Measurements from ENCODE around the gene METTL4.
A peak's percentile ranks its signal among the peaks of the same experiment; 100 is the strongest.

METTL4 gene

GRCh38 chr18:2554696-2555095 is 16.6 kb downstream of the METTL4 start:
- TF ChIP-seq TCF12 (IDR thresholded peaks at IDR 0.05; ENCODE audit: low read depth) (no peak), TEAD4 (IDR thresholded peaks at IDR 0.05) (no peak), EGR1 (IDR thresholded peaks at IDR 0.05) (no peak), REST (IDR thresholded peaks at IDR 0.05; ENCODE audit: low read depth) (no peak), TAF1 (IDR thresholded peaks at IDR 0.05; ENCODE audit: low read depth) (no peak), EP300 (IDR thresholded peaks at IDR 0.05; ENCODE audit: borderline replicate concordance) (no peak), RAD21 (IDR thresholded peaks at IDR 0.05; ENCODE audit: low read depth) (no peak), USF1 (IDR thresholded peaks at IDR 0.05) (no peak)

GRCh38 chr18:2551425-2551824 is 19.9 kb downstream of the METTL4 start:
- TF ChIP-seq EGR1 (IDR thresholded peaks at IDR 0.05) (no peak), FOXM1 (IDR thresholded peaks at IDR 0.05; ENCODE audit: borderline replicate concordance, low read depth) (no peak), CREB1 (IDR thresholded peaks at IDR 0.05; ENCODE audit: low read depth) (no peak), TAF1 (IDR thresholded peaks at IDR 0.05; ENCODE audit: low read depth) (no peak), REST (IDR thresholded peaks at IDR 0.05; ENCODE audit: low read depth) (no peak), NFIC (IDR thresholded peaks at IDR 0.05) (no peak), CEBPB (IDR thresholded peaks at IDR 0.05) (no peak), TCF12 (IDR thresholded peaks at IDR 0.05; ENCODE audit: low read depth) (no peak), TEAD4 (IDR thresholded peaks at IDR 0.05) (no peak), EP300 (IDR thresholded peaks at IDR 0.05; ENCODE audit: borderline replicate concordance) (no peak), ZBTB7A (IDR thresholded peaks at IDR 0.05; ENCODE audit: low read depth) (no peak), MAX (IDR thresholded peaks at IDR 0.05) (no peak), RAD21 (IDR thresholded peaks at IDR 0.05; ENCODE audit: low read depth) (no peak), USF1 (IDR thresholded peaks at IDR 0.05) (no peak), YY1 (IDR thresholded peaks at IDR 0.05; ENCODE audit: low read depth) (no peak)

- TF ChIP-seq TCF12 (IDR thresholded peaks at IDR 0.05; ENCODE audit: low read depth) (no peak), USF1 (IDR thresholded peaks at IDR 0.05) (no peak), CEBPB (IDR thresholded peaks at IDR 0.05) (no peak), CREB1 (IDR thresholded peaks at IDR 0.05; ENCODE audit: low read depth) (no peak), TAF1 (IDR thresholded peaks at IDR 0.05; ENCODE audit: low read depth) (no peak), RAD21 (IDR thresholded peaks at IDR 0.05; ENCODE audit: low read depth) (no peak), REST (IDR thresholded peaks at IDR 0.05; ENCODE audit: low read depth) (no peak), EGR1 (IDR thresholded peaks at IDR 0.05) (no peak), FOXM1 (IDR thresholded peaks at IDR 0.05; ENCODE audit: borderline replicate concordance, low read depth) (no peak), MAX (IDR thresholded peaks at IDR 0.05) (no peak), ZBTB7A (IDR thresholded peaks at IDR 0.05; ENCODE audit: low read depth) (no peak), TEAD4 (IDR thresholded peaks at IDR 0.05) (no peak)
These were observed 21.8 kb downstream of the METTL4 start for GRCh38 chr18:2549462-2549861.

GRCh38 chr18:2547477-2548087 is 23.7 kb downstream of the METTL4 start:
- TF ChIP-seq USF1 (IDR thresholded peaks at IDR 0.05) (no peak), RAD21 (IDR thresholded peaks at IDR 0.05; ENCODE audit: low read depth) (peak; percentile 49)

Data from Ishikawa (cell line).